ENCODE measurements around the gene ARID5B. TPM values are rescaled to one million over a fixed set of nuclear protein-coding genes. Genes with fewer than 3 reads are reported as not detected.
"Not testable (repeated sequence)": the region's sequence is repeated elsewhere in the genome, so short reads cannot be mapped to it uniquely, and the experiment has no call there.

Gene ARID5B
- total RNA-seq, 1 experiment from 2014 or later = 1.4 TPM

DNA sequence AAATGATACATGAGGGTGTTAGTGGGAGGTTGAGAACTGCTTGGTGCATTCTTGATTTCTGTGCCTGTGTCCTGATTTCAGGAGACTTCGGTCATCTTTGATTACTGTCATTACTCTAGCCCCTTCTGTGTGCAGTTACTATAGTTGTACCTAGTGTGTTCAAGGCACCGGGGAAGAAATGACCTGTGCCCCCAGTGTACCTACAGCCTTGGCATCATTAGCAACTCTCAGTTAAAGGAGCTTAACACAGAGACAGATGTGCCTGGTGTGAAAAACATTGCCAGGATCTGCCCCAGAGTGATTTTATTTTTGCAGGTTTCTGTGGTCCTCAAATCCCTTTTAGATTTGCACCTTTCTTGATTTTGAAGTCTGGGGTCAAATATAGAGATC lies 62.2 kb downstream of the ARID5B start:
- DNase-seq (ENCODE audit: extremely low read depth, low read depth) = no peak

DNA sequence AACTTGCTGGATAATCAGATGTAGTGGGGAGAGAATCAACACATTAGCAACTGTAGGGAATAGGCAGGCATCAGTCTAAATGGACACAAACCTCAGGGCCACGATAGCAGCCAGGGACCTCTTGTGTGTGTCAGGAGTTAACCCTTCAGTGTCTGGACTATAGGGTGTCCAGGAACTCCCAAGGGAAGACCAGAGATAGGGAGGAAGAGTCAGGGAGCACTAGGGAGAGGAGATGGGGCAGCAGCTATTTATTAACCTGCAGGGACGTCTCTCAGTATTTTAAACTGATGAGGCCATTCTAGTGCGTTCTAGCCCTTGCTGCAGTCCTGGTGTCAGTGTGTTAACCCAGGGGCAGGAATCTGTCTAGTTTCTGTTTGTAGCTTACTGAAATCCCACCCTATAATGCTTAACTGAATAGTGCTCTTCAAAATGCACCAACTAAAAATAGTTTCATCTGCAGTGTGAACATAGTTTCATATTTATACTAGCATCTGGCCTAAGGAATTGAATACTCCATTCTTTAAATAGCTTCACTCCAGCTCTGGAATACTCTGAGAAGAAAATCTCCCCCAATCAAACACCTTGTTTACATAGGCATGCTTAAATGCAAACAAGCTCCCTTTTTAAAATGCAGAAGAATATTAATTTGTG lies 62.7 kb downstream of the ARID5B start:
- DNase-seq (ENCODE audit: extremely low read depth, low read depth) = no peak

DNA sequence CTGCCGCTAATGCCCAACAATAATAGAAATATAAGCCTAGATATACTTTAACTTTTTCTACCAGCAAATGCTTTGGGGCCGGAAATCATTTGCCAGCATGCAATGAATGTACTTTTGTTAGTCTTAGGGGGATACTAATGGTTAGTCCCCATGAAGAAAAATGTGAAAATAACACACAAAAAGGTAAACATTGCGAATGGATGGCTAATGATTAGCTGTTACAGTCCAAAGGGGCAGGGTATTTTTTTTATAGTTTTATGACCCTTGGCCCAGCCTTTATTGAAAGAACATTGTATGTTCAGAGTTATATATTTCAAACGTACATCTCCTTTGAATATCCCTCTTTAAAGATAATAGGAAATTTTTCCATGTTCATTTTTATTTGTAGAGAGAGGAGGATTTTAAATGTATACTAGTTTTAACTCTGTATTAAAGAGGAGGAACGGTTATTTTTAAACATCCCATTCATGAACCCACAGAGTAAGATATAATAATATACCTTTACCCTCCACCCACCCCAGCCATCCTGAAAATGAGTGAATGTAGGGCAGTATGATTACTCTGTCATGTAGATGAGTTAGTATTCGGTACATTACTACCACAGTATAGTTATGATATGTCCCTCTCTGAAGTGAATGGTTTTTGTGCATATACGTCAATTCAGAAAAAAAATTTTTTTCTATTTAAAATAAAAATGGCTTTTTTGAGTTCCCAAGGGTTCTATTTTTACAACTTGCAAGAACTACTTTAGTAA lies 63.6 kb downstream of the ARID5B start:
- DNase-seq (ENCODE audit: extremely low read depth, low read depth) = no peak

DNA sequence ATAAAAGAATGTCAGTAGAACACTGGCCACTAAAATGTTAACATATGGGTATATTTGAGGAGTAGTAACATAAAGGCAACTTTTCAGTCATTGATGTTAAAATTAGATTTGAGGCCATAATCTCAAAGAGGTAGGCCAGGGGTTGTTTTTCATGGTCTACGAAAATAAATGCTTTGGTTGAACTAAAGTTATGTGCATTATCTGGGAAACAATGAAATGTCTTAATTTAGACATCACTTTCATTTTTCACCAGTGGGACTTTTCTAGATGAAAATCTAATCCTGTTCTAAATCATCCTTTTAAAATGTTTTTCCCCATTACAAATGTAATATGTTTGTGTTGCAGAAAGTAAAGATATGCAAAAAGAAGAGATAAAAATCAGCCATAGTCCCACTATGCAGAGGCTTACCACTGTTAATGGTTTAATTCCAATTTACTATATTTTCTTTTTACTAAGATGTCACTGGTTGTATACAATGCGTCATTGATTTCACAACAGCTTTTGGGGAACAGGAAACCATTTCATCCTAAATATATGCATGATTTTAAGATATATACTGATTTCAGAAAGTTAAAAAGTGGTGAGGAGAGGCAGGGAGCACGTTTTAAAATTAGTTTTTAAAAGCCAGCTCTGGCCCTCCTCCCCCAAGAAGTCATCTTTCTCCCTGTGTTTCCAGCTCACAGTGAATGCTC lies 64.3 kb downstream of the ARID5B start:
- no peak for DNase-seq (ENCODE audit: extremely low read depth, low read depth)

DNA sequence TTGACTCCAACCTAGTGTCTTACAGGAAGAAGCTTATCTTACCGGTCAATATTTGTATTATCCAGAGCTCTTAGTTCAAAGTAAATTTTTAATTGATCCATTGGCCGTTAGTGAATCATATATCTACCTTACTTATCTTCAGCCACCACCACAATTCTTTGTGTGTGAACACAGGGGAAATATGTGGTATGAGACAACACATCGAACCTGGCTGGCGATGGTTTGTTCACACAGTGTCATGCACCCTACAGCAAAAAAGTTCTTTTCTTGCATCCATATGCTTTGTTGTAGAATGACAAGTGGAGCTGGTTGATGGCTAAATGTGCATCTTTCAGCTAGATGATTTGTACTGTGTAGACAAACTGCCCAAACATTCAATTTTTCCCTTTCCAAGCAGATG lies 65.8 kb downstream of the ARID5B start:
- DNase-seq (ENCODE audit: extremely low read depth, low read depth) = no peak

DNA sequence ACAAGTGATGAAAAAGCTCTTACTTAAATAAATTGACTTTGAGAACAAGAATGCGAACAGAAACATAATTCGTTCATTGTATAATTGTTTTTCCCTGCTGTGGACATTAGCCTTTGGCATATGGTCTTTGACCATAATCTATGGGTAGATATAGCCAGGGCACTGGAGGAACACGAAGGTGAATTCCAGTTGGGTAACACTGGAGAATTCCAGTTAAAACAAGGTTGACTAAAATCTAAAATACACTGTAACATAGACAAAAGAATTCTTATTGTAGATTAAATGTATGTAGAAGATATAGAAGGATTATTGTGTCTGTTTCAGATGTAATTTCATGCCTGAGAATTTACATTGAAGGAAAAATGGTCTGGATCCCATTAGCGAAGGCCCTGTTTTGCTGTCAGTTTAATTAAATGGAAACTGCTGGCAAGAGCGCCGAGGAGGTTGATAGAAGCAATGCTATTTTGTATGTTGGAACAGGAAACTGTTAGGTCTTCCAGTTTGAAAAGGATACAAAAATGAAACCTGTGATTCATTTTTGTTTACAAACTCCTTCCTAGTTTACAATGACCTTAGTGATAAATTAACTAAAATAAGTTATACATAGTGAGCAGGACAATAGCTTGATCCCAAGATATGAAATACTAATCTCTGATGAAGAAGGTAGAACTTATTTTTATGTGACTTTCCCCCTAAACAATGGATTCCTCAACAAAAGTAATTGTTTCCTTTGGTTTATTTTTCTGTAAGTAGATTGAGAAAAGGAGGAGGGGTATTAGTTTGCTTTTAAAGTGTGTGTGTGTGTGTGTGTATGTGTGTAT lies 68.9 kb downstream of the ARID5B start:
- DNase-seq (ENCODE audit: extremely low read depth, low read depth) = no peak

DNA sequence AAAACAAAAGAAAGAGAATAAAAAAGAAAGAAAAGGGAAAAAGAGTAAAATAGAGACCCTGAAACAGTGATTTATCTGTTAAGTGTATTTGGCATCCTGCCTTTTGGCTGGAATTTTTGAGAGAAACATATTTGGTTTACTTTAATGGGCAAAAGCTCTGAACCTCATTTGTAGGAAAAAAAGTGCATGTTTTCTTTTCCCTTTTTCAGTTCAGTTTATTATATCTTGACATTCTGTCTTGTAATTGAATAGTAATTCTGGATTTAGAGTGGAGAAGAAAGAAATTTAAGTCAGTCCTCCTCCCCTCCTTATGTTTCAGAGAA lies 69.5 kb downstream of the ARID5B start:
- DNase-seq (ENCODE audit: extremely low read depth, low read depth) = no peak

DNA sequence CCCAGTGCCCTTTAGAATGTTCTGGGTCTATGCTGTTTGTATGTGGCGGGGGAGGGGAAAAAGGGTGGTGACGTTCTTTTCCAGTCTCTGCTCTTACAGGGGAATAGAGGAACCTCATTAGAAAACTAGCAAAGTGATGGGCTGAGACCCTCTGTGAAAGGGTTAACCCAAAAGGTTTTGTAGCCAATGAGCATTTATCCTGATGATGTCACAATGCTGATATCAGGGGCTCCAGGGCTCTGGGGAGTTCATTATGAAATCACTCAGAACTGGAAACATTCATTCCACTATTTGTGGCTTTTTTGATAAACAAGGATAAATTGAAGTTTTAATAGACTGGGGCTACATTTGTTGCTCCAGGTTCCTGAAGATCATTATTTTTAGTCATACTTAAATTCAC lies 71.7 kb downstream of the ARID5B start:
- DNase-seq (ENCODE audit: extremely low read depth, low read depth) = no peak

DNA sequence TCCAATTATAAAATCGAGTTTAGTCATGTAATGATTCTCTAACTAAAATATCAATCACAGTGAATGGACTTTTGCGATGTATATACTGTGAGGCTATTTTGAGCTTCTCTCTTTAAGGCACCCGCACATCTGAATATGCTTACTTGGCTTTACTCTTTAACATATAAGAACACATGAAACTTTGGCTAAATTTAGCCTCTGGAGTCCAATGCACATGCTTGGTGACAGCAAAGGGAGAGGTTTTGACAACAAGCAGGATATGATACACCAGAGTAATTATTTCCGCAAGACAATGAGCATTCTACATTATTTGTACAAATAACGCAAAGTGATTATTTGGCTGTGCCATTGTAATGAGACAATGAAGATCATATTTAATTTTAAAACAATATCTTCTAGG lies 72.4 kb downstream of the ARID5B start:
- DNase-seq (ENCODE audit: extremely low read depth, low read depth) = no peak

DNA sequence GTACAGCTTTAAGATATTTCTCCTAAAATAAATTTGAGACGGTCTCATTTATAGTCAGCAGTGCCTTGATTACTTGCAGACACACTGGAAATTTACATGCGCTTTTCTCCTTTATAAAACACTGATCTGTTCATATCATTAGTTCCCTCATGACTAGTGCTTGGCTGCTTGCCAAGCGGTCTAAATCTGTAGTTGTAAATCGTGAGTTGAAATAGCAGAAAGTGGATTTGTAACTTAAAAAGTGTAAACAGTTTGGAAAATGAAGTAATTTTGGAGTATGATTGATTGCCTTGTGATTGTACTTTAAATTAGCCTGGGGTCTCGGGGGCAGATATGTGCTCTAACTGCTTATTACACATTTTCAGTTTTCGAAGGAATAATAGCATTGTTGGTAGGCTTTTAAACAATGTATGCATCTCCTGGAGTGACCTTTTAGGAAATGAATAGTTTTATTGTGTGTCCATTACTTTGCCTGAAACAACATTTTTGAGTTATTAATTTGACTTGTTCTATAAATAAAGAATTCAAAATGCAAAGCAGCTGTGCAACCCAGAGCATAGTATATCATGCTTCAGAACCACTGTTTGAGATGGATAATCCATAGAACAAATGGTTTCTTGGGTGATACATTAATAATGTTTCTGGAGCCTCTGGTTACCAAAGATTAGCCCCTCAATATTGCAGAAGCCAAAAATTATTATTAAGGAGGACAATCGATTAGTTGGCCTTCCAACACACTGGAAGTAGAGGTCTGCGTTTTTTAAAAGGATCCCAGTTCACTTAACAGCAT lies 73.3 kb downstream of the ARID5B start:
- DNase-seq (ENCODE audit: extremely low read depth, low read depth) = no peak

DNA sequence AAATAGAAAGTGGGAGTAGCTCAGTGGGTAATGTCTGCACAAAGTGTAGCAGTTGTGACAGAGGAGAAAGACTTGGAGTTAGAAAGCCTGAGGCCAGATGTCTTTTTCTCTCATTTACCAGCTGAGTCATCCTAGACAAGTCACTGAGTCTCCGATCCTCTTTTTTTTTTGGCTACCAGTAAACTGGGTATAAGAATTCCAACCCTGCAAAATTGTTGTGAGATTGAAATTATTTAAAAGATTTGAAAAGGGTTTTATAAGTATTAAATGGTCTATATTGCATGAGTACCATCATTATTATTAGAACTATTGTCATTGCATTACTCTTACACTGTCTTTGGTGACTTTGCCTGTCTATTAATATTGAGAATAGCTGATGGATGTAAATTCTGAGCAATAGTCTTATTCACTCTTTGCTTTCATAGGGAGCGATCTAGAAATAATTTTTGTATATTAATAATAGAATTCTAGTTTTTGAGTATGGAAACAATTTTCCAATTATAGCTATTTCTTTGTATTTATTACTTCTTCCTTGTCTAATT lies 74.0 kb downstream of the ARID5B start:
- DNase-seq (ENCODE audit: extremely low read depth, low read depth) = peak; percentile 4

DNA sequence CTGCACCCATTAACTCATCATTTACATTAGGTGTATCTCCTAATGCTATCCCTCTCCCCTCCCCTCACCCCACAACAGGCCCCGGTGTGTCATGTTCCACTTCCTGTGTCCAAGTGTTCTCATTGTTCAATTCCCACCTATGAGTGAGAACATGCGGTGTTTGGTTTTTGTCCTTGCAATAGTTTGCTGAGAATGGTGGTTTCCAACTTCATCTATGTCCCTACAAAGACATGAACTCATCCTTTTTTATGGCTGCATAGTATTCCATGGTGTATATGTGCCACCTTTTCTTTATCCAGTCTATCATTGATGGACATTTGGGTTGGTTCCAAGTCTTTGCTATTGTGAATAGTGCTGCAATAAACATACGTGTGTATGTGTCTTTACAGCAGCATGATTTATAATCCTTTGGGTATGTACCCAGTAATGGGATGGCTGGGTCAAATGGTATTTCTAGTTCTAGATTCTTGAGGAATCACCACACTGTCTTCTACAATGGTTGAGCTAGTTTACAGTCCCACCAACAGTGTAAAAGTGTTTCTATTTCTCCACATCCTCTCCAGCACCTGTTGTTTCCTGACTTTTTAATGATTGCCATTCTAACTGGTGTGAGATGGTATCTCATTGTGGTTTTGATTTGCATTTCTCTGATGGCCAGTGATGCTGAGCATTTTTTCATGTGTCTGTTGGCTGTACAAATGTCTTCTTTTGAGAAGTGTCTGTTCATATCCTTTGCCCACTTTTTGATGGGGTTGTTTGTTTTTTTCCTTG lies 75.6 kb downstream of the ARID5B start:
- not testable (repeated sequence) for DNase-seq (ENCODE audit: extremely low read depth, low read depth)

DNA sequence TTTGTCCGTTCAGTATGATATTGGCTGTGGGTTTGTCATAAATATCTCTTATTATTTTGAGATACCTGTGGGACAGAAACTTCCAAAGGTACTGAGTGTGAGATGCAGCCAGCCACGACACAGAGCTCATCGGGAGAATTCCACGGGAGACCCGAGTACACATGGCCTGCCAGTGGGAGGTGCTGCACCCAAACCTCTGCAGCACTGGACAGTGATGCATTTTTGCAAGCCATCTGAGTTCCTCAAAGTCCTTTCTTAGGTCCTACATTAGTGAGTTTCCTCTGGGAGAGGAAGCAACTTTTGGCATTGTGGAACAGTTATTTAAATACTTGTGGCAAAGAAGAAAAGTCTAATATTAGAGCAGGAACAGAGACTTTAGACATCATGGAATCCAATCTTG lies 77.5 kb downstream of the ARID5B start:
- DNase-seq (ENCODE audit: extremely low read depth, low read depth) = no peak

DNA sequence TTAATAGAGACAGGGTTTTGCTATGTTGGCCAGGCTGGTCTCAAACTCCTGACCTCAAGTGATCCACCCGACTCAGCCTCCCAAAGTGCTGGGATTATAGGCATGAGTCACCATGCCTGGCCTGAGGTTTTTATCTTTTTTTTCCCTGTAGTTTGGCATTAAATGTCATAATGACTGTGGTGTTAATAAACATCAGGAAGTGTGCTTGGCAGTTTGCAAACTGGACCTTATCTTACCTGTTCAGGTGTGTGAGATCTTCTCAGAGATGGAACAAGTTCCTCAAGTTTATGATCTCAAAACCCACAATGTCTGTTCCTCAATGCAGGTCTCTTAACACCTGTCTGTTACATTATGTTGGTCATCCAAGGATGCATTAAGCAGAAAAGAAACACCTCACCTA lies 80.0 kb downstream of the ARID5B start:
- DNase-seq (ENCODE audit: extremely low read depth, low read depth) = no peak

DNA sequence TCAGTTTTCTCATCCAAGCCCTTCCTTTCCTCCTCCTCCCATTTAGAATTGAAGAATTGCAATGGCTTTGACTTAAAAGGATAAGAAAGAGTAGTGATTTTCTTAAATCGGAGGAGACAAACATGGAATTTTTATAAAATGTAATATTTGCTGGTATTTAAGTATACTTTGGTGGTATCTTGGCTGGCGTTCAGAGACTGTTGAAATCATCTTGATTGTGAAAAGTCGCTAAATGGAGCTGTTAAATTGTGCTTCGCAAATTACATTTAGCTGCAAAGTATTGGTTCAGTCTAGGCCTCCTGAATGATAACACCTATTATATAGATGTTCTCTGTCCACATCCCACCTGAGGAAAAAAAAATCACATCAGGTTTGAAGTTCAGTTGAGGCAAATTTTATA lies 81.8 kb downstream of the ARID5B start:
- DNase-seq (ENCODE audit: extremely low read depth, low read depth) = no peak

DNA sequence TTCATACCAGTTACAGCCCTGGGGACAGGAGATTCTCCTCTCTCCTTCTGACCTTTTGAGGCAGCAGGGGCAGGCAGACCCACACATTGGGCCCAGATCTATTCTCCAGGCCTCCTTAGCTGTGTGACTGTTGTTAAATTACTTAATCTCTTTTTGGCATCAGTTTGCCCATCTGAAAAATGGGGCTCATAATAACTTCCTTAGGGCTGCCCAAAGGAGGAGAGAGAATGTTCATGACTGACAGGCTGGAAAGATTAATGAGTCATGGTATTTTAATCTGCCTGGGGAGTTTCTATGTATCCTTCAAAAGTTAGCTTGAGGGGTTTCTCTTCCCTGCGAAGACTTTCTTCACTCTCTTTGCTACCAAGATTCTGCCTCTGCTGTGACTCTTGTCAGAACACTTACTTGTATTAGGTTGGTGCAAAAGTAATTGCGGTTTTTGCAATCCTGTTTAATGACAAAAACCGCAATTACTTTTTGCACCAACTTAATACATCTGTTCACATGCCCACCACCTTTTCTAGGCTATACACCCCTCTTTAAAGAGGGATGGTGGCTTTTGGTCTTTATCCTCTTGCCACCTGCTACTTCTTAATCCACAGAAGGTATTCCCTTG lies 83.4 kb downstream of the ARID5B start:
- no peak for DNase-seq (ENCODE audit: extremely low read depth, low read depth)

DNA sequence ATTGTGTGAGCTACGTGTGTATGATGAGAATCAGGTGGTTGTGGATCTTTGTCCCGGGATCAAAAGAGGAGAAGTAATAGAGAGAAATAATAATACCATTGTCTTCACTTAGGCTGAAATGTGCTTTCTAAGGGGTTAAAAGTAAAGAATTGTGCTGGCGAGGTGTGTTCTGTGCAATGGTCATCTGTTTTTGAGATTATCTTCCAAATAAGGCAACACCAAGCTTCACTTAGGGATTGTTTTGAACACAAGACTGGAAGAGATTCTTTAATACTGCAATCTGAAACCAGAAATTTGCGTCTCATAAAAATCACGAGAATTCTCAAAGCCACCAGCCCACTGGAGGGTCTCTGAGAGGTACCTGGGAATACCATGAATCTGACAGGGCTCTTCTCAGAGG lies 84.2 kb downstream of the ARID5B start:
- no peak for DNase-seq (ENCODE audit: extremely low read depth, low read depth)

DNA sequence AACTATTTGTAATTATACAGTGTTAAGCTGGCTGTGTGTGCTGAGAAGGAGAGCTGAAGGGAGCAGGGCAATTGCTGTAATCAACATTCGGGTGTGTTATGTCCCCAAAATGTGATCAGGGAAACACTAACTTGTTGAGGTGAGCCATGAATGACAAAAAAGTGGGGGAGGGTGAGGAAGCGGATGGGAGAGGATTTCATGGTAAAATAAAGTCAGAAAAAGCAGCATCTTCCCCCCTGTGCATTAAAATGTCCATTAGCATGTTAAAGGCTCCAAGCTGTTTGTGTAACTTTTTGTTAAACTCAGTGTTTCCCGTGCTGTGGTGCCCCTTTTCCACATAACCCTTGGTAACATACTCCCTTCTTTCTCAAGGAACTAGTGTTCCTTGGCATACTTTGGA lies 84.9 kb downstream of the ARID5B start:
- no peak for DNase-seq (ENCODE audit: extremely low read depth, low read depth)

Data from NCI-H460 (cell line).